K562 (cell line): ENCODE measurements around the gene MAGEC2.

ENCODE experiments used
- USF2 ChIP-seq: sonication (generic); formaldehyde crosslinking; IDR thresholded peaks from 2 replicates; pipeline ENCODE4 v1.5.0; 2020; ENCODE audit warnings: missing genetic modification reagents
- ZFP36 ChIP-seq: fragments of 150-350 bp; IDR thresholded peaks from 2 replicates; pipeline ENCODE4 v1.6.1; 2018; ENCODE audit warnings: low read length, low read depth; ENCODE audit not compliant: partially characterized antibody
- TF ChIP-seq, protein P1 (sequence below): fragments of 250-450 bp; sonication (Bioruptor Pico); IDR thresholded peaks from 2 replicates; pipeline ENCODE4 v1.8.0; 2021; ENCODE audit warnings: moderate library complexity, mild to moderate bottlenecking, inconsistent platforms
- TF ChIP-seq, protein P2 (sequence below): IDR thresholded peaks from 3 replicates; pipeline ENCODE4 v1.6.1; 2011; ENCODE audit warnings: borderline replicate concordance, mild to moderate bottlenecking; ENCODE audit not compliant: insufficient read length, insufficient read depth
- TF ChIP-seq, protein P3 (sequence below): fragments of 450-650 bp; IDR thresholded peaks from one replicate; pipeline ENCODE4 v1.6.1; 2018; ENCODE audit warnings: mild to moderate bottlenecking, moderate library complexity; ENCODE audit not compliant: partially characterized antibody

DNA sequence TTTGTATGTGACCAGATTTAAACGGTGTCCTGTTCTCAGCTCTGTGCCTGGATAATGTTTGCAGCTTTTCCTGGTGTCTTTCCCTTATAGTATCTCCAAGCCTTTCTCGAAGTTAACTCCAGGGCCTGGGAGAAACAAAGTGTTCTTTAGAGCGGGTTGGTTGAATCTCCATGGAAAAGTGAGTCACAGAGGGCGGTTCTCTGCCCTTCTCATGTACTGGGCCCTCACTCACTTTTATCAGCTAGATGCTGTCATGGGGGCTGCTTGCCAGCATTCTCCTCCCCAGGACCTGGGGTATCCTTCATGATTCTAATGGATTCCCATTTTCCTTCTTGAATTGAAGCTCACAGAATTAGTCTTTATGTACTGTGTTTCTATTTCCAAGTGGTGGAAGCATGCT is 46.1 kb upstream of the MAGEC2 start:
- TF ChIP-seq, protein P1, sequence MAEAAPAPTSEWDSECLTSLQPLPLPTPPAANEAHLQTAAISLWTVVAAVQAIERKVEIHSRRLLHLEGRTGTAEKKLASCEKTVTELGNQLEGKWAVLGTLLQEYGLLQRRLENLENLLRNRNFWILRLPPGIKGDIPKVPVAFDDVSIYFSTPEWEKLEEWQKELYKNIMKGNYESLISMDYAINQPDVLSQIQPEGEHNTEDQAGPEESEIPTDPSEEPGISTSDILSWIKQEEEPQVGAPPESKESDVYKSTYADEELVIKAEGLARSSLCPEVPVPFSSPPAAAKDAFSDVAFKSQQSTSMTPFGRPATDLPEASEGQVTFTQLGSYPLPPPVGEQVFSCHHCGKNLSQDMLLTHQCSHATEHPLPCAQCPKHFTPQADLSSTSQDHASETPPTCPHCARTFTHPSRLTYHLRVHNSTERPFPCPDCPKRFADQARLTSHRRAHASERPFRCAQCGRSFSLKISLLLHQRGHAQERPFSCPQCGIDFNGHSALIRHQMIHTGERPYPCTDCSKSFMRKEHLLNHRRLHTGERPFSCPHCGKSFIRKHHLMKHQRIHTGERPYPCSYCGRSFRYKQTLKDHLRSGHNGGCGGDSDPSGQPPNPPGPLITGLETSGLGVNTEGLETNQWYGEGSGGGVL (CRISPR knock-in tag), result no peak
- TF ChIP-seq ZFP36, result no peak
- TF ChIP-seq, protein P2, sequence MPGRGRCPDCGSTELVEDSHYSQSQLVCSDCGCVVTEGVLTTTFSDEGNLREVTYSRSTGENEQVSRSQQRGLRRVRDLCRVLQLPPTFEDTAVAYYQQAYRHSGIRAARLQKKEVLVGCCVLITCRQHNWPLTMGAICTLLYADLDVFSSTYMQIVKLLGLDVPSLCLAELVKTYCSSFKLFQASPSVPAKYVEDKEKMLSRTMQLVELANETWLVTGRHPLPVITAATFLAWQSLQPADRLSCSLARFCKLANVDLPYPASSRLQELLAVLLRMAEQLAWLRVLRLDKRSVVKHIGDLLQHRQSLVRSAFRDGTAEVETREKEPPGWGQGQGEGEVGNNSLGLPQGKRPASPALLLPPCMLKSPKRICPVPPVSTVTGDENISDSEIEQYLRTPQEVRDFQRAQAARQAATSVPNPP, result no peak
- no peak for TF ChIP-seq USF2 (CRISPR knock-in tag)
- TF ChIP-seq, protein P3, sequence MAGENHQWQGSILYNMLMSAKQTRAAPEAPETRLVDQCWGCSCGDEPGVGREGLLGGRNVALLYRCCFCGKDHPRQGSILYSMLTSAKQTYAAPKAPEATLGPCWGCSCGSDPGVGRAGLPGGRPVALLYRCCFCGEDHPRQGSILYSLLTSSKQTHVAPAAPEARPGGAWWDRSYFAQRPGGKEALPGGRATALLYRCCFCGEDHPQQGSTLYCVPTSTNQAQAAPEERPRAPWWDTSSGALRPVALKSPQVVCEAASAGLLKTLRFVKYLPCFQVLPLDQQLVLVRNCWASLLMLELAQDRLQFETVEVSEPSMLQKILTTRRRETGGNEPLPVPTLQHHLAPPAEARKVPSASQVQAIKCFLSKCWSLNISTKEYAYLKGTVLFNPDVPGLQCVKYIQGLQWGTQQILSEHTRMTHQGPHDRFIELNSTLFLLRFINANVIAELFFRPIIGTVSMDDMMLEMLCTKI, result no peak
